DMS153 (cell line): ENCODE results near the gene HMOX2.

ENCODE experiments used
- DNase-seq: peaks from one replicate; lab custom pipeline; 2025; lab: John Stamatoyannopoulos, UW

HMOX2 gene

DNA sequence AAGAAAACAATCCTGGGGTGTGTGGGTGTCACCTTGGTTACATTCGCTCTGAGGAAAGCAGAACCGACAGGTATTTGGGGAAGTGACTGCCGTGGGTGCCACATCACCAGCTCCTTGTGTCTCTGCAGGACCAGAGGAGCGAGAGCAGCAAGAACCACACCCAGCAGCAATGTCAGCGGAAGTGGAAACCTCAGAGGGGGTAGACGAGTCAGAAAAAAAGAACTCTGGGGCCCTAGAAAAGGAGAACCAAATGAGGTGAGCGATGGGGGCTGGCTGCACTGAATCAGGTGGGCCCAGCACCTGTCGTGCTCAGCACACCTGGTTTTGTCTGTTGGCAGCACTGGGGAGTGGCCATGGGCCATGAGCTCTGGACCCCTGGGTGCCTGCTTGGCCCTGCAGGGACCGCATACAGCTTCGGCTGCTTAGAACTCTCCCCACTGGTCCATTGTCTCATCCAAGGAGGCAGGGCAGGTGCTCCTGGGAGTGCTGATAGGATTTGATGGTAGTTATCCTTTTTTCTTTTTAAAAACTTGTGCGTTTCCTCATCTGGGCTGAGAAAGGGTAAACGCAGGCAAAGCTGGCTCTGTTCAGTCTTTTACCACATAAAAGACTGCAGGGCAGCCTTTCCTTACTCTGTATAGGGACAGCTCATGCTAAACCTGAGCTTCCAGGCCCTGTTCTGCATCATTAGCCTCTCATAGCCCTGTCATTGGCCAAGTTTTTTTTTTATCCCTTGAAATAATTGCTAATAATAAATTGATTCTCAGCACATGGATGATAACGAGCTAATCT is 29.4 kb downstream of the HMOX2 start:
- no peak for DNase-seq

DNA sequence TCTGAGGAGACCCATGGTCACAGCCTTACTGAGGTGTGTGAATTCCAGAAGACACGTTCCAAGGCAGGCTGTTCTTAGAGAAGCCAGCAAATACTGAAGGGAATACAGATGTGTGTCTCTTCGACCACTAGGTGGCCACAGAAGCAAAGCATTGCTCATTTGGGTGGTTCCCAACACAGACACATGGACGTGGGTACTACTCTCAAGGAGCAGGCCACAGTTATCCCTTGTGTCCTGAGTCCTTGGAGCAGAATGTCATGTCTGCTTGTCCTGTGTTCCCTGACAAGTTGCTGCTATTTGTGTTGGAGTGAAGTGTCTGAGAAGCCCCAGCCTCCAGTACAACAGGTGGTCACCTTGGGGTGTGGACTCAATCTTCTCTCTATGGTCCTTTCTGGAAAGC is 30.3 kb downstream of the HMOX2 start:
- DNase-seq, result peak; percentile 5

DNA sequence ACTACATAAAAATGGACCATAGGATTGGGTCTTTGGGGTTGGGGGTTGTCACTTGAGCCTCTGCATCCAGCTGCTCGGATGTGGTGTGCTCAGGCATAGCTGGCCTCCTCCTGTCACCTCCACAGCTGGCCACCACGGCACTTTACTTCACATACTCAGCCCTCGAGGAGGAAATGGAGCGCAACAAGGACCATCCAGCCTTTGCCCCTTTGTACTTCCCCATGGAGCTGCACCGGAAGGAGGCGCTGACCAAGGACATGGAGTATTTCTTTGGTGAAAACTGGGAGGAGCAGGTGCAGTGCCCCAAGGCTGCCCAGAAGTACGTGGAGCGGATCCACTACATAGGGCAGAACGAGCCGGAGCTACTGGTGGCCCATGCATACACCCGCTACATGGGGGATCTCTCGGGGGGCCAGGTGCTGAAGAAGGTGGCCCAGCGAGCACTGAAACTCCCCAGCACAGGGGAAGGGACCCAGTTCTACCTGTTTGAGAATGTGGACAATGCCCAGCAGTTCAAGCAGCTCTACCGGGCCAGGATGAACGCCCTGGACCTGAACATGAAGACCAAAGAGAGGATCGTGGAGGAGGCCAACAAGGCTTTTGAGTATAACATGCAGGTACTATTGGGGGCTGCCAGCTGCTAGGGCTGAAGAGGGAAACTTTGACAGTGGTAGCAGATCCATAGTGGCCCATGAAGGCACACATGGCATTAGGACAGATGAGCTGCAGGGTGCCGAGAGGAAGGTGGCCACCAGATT is 31.6 kb downstream of the HMOX2 start:
- no peak for DNase-seq

DNA sequence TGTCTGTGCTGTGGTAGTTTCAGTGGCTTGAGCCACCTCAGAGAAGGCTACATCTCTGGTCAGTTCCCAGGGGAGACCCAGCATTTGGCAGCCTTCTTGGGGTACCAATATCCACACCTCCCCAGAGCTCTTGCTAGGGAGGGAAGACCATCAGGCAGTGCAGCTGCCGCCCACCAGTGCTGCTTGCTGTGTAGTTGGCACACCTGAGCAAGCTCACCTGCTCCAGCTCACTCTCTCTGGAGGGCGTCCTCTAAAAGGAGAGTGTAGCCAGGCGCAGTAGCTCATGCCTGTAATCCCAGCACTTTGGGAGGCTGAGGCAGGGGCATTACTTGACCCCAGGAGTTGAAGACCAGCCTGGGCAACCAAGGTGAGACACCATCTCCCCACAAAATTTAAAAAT is 32.6 kb downstream of the HMOX2 start:
- DNase-seq, result no peak

DNA sequence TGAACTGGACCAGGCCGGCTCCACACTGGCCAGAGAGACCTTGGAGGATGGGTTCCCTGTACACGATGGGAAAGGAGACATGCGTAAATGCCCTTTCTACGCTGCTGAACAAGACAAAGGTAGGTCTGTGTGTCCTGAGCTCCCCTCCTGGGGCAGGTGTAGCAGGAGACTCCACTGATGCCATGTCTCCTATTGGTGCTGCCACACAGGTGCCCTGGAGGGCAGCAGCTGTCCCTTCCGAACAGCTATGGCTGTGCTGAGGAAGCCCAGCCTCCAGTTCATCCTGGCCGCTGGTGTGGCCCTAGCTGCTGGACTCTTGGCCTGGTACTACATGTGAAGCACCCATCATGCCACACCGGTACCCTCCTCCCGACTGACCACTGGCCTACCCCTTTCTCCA is 33.2 kb downstream of the HMOX2 start:
- no peak for DNase-seq

DNA sequence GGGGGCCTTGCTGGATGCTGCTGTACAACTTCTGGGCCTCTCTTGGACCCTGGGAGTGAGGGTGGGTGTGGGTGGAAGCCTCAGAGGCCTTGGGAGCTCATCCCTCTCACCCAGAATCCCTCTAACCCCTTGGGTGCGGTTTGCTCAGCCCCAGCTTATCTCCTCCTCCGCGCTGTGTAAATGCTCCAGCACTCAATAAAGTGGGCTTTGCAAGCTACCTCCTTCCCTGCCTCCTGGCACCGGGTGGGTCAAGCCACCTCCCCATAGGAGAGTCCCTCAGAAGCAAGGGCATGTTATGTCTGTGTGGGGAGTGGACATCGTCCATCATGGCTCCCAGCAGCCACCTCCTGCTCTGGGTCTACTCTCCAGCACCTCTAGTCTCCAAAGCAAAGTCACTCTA is 33.9 kb downstream of the HMOX2 start:
- no peak for DNase-seq

DNA sequence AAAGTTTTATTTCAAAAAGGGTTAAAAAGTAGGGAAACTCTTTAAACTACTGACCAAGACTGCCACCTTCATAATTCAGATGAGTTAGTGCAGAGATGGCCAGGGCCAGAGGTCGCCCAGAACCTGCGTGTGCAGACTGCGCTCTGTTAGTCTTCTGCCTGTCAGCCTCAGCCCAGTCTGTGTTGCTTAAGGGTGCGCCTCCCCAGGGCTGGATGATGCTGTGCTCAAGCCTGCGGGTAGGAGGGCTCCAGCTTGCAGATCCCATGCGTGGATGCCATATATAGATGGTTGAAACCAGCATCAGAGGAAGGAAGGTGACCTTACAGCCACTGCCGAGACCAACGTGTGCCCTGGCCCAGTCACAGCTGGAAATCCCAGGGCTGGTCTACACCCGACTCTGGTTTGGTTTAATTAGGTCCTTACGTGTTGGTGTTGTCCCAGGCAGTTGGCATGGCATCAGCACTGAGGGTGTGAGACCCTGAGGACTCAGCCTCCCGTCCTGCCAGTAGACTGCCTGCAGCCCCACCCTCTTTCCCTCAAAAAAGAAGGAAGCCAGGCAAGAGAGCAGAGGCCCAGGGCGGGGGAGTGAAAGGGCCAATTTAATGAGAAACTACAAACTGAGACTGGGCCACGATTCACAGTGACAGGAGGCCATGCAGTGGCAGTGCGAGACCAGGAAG is 34.7 kb downstream of the HMOX2 start:
- DNase-seq, result no peak

DNA sequence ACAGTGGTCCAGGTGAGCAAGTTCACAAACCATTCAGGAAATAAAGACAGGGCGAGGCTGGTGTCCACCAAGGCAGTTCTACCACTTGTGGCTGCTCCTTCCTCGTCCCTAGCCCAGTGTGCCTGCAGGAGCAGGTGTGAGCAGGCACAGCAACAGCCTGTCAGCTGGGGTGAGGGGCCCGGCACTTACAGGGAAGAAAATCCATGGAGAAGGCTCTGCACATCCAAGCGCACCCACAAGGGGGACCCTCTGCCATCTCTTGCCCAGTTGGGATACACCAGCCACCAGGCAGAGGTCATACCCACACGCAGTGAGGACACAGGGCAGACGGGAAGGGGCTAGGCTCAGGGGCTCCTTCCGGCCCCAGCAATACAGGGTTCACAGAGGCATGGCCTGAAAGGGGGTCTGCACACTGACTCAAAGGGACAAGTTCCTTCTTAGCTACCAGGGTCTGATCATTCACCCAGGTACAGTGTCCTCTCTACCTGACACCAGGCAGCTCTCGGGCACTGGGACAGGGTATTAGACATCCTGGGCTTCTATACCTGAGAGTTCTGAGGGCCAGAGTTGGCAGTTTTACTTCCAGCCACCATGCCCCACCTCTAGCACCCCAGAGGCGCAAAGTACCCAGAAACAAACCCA is 35.4 kb downstream of the HMOX2 start:
- DNase-seq, result peak; percentile 7

DNA sequence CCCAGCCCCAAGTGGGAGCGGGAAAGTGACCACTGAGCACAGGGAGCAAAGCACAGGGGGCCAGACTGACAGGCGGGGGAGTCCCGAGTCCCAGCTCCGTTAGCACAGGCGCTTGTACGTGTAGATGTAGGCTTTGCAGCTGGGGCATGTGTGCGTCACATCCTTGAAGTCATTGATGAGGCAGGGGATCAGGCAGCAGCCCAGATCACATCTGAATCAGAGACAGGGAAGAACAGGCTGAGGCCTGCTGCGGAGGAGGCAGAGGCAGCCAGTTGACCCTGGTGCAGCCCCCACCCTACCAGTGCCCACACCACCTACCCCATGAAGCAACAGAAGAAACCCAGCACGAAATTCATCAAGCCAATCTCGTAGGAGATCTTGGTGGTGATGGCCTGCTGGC is 36.3 kb downstream of the HMOX2 start:
- DNase-seq, result no peak

DNA sequence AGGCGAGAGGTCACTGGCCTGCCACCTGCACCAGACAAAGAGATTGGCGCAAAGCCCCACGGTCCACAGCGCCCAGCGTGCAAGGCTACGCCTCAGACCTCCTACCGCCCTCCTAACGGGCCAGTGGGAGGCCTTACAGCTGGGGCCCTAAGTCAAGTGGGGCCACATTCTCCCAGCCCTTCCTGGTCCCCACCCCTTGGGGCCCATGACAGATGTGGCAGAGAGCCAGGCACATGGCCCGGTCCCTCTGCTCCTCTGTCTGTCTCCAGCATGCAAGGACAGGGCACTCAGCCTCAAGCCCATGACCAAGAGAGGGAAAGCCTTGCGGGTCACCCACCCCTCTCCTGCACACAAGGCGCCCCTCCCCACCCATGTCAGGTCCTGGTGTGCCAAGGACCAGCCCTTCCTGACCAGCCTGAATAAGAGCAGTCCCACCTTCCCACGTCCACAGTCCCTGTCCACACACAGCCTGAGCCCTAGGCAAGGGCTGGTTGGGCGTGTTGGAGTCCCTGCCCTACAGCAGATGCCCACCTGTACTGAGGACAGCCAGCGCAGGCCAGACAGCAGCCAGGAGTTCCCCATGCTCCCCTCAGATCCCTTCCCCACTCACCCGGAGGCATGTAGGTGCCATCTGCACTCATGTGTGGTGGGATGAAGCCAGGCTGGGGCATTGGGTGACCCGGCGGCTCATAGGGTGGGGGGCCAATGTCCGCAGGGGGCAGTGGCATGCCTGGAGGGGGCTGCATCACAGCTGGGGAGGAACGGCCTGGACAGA is 37.1 kb downstream of the HMOX2 start:
- no peak for DNase-seq

DNA sequence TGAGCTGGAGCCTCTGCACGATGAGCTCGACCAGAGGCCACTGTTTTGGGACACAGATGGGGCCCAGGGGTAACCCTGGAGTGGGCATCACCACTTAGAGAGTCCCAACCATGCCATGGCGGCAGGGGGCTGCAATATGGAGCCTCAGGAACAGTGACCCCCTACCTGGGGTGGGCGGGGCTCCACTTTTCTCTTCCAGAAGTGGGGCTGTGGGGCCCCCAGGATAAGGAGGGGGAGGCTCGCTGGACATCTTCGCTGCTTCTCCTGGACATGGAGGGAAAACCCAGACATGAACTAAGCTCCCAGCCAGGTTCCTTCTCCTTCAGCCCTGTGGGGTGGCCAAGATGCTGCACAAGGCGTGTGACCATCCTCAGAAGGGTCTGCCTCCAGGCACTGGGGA is 37.7 kb downstream of the HMOX2 start:
- DNase-seq, result no peak

DNA sequence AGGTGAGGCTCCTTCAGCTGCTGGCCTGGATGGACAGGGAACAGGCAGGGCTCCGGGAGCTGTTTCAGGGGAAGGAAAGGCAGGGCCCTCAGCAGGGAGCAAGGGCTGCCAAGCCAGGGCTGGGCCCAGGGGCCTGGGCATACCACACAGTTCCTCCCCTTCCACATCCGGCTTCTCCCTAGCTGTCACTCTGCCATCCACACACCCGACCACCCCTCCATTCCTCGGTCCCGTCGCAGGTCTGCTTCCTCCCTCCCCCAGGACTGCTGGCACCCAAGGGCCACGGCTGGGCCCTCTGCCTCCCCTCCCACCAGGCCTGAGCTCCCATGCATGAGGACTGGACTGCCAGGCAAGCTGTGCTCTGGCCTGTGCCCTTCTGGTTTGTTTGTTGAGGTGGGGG is 38.4 kb downstream of the HMOX2 start:
- no peak for DNase-seq

DNA sequence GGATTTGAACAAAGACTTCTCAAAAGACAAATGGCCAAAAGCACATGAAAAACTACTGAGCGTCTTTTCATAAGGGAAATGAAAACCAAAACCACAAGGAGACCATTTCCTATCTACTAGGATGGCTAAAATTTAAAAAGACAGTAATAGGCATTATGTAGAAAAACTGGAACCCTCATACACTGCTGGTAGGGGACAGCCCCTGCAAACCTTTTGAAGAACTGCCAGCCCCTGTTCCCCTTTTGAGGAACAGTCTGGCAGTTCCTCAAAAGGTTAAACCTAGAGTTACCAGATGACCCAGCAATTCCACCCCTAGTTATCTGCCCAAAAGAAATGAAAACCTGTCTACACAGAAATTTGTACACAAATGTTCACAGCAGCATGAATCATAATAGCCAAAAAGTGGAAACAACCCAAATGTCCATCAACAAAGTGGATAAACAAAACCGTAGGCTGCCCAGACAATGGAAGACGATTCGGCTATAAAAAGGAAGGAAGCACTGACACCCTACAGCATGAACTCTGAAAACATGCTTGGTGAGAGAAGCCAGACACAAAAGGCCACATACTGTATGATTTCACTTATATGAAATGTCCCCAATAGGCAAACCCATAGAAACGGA is 39.5 kb downstream of the HMOX2 start:
- DNase-seq, result no peak

DNA sequence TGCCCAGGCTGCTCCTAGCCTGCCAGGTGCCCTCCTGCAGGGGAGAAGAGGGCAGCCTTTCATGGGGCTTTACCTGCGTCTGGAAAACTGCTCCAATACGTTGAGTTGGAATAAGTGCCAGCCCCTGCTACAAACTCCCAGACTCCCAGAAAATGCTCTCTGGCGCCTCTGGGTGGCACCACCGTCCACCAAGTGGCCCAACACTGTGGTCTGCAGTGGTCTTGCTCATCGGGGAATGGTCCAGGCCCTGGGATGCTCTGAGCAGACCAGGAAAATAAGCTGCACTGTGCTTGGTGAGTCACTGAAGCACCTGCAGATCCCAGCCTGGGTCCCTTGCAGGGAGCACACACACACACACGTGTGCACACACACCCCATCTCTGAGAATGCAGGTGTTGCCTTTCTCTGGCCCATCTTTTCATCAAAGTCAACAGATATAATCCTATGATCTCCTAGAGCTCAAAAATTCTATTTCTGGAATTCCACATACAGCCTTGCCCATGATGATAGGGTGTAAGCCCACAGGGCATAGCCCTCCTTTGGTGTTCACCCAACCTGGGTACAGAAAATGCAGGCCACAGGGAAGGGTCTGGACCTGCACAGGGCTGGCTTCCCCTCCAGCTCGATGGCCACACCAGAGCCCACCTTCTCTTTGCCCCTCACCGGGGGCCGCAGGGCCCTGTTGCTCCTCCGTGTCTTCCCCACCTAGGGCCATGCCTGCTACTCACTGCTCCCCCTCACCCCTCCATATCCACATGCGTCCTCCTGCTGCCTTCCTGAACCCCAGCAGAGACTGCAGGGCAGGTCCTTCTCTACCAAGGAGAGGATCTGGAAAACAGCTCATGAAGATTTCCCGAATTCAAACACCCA is 41.8 kb downstream of the HMOX2 start:
- no peak for DNase-seq

DNA sequence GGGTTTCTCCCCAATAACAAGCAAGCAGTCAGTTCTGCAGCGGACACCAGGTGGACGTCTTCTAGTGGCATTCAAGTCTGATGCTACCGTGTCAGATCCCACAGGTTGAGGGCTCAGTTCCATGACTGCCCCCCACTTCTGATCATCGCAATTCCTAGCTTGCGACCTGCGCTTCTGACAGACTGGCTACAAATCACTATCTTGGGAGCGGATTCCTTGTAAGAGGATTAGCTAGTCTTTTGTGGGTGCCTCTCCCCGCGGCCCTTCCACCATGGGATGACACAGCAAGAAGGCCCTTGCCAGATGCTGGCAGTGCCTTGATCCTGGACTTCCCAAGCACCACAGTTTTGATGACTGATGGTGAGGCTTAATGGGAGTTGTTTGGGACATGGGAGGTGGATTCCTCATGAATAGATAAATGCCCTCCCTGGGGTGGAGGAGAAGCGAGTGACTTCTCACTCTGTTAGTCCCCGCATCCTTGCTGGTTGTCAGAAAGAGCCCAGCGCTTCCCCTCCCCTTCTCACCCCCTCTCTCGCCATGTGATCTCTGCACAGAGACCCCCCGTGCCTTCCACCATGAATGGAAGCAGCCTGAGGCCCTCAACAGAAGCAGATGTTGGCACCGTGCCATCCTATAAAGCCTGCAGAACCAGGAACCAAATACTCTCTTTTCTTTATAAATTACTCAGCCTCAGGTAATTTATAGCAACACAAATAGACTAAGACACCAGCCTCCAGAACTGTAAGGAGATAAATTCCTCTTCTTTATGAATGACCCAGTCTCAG is 43.3 kb downstream of the HMOX2 start:
- no peak for DNase-seq

DNA sequence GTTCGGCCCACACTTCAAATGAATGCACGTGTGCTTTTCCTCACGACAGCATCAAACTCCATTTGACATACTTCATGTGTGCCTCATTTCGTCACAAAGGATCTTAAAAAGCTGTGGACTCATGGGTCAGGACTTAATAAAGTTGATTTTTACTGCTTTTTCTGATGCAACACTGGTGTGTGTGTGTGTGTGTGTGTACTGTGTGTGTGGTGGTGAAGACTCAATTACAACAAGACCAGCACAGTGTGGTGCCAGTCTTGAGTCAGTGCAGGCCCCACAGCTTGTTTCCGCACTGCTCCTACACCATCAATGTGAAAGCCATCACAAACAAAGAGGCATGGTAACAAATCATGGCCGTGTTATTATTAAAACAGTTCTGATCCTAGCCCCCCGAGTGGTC is 44.7 kb downstream of the HMOX2 start:
- DNase-seq, result no peak

DNA sequence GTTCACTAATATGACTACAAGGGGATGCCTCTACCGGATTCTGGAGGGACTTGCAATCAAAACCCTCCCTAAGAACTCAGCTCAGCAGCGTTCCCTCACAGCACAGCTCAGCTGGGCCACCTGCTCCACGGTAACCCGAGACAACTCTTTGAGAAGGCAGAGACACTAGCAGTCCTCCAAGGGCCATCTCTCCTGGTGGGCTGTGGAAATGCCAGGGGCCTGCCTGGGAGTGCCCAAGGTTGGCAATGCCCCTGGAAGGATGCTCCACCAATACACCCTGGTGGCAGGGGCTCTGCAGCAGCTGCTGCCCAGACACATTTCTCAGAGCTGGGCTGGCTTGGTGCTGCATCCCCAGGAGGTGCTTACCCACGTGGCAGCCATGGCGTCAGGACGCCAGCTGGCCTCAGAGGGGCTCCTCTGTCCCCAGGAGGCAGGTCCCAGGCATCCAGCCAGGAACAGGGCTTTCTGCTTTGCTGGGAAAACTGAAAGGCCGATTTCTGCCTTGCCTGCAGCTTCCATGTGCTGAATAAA is 45.9 kb downstream of the HMOX2 start:
- DNase-seq, result no peak

DNA sequence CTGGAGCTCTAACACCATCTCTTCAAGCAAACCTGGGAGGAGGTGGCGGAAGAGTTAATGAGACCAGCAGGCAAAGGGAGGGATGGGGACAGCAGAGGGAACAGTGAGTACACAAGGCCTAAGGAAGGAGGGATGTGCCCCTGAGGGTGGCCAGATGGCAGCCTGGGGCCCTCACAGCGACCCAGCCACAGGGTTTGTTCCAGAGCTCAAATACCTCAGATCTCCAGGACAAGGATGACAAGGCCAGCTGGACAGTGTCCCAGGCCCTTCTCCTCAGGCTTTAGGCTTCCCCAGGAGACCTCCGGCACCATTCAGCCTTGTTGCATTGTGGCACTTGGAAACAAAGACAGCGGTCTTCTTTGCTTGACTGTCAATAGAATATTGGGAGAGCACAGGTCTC is 47.5 kb downstream of the HMOX2 start:
- DNase-seq, result no peak

DNA sequence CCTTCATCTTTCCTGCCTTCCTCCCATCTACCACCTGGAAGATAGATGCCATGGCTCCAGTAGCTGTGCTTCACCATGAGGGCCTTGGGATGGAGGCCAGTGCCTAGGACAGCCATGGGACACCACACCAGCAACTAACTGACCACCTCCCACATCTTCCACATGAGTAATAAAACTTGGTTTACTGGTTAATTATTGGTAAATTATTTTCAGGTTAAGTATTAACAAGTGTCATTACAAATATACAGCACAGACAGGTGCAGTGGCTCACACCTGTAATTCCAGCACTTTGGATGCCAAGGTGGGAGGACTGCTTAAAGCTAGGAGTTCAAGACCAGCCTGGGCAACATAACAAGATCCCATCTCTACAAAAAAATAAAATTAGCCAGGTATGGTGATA is 48.4 kb downstream of the HMOX2 start:
- no peak for DNase-seq
